Measurements from ENCODE around the gene PRUNE2. TPM values are rescaled to one million over a fixed set of nuclear protein-coding genes. Genes with fewer than 3 reads are reported as not detected.

PRUNE2 gene
- total and polyA plus RNA-seq, 4 donors, result 1.3 to 4.5 (median 1.6) TPM

- WGBS, result 28% methylated on average over 2 of the region's 2 CpGs
- peaks cover 0 to 11% (median 0%) of the 10 kb centered on the region in 4 donors for H3K27me3 ChIP-seq (ENCODE audit: control insufficient read depth in 4 of 4, insufficient read depth in 4 of 4, low read length in 3 of 4)
- H3K4me1 ChIP-seq (ENCODE audit: control insufficient read depth in 4 of 4, insufficient read depth in 4 of 4, low read length in 3 of 4), result no peaks in the 10 kb centered on the region
- peaks cover 0 to 2% (median 0%) of the 10 kb centered on the region in 4 donors for H3K9me3 ChIP-seq (ENCODE audit: control insufficient read depth in 4 of 4, low read length in 3 of 4)
- no peak overlapping the region for H3K27ac ChIP-seq (ENCODE audit: low read depth in 1 of 2, low read length in 2 of 2)
- no peak overlapping the region for H3K4me3 ChIP-seq (ENCODE audit: low read depth in 1 of 3, low read length in 3 of 3)
- no peak for DNase-seq (ENCODE audit: low spot score)
- TF ChIP-seq JUND (IDR thresholded peaks at IDR 0.05) (no peak), FOXA1 (IDR thresholded peaks at IDR 0.05) (no peak), REST (IDR thresholded peaks at IDR 0.05) (no peak), RXRA (IDR thresholded peaks at IDR 0.05) (peak in 1 of 2 donors; percentile 8), FOXA2 (IDR thresholded peaks at IDR 0.05) (no peak), EGR1 (IDR thresholded peaks at IDR 0.05; ENCODE audit: low read depth in 2 of 2) (no peak), ZBTB33 (IDR thresholded peaks at IDR 0.05) (no peak), SP1 (IDR thresholded peaks at IDR 0.05) (no peak), ATF3 (IDR thresholded peaks at IDR 0.05) (no peak), HNF4A (conservative IDR thresholded peaks at IDR 0.05) (no peak), TAF1 (conservative IDR thresholded peaks at IDR 0.05) (no peak), RAD21 (IDR thresholded peaks at IDR 0.05) (peak; percentile 82 to 89), GABPA (IDR thresholded peaks at IDR 0.05 in 1 of 2, conservative IDR thresholded peaks at IDR 0.05 in 1 of 2) (no peak), NR2F2 (IDR thresholded peaks at IDR 0.05) (no peak), YY1 (IDR thresholded peaks at IDR 0.05) (no peak), HNF4G (IDR thresholded peaks at IDR 0.05) (no peak)
- TF ChIP-seq, protein P1, sequence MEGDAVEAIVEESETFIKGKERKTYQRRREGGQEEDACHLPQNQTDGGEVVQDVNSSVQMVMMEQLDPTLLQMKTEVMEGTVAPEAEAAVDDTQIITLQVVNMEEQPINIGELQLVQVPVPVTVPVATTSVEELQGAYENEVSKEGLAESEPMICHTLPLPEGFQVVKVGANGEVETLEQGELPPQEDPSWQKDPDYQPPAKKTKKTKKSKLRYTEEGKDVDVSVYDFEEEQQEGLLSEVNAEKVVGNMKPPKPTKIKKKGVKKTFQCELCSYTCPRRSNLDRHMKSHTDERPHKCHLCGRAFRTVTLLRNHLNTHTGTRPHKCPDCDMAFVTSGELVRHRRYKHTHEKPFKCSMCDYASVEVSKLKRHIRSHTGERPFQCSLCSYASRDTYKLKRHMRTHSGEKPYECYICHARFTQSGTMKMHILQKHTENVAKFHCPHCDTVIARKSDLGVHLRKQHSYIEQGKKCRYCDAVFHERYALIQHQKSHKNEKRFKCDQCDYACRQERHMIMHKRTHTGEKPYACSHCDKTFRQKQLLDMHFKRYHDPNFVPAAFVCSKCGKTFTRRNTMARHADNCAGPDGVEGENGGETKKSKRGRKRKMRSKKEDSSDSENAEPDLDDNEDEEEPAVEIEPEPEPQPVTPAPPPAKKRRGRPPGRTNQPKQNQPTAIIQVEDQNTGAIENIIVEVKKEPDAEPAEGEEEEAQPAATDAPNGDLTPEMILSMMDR (IDR thresholded peaks at IDR 0.05; ENCODE audit: low read depth, low read length, missing input control), result peak; percentile 65
- TF ChIP-seq, protein P2, sequence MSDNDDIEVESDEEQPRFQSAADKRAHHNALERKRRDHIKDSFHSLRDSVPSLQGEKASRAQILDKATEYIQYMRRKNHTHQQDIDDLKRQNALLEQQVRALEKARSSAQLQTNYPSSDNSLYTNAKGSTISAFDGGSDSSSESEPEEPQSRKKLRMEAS (IDR thresholded peaks at IDR 0.05), result no peak
- H3K9ac ChIP-seq (ENCODE audit: low read depth in 1 of 2, low read length in 2 of 2), result no peak overlapping the region
- no peaks in the 10 kb centered on the region for H3K36me3 ChIP-seq (ENCODE audit: control insufficient read depth in 4 of 4, insufficient read depth in 3 of 4, low read depth in 1 of 4, low read length in 3 of 4)
These were observed 95.4 kb downstream of the PRUNE2 start for GRCh38 chr9:76810377-76810957.
